CD4-positive, alpha-beta T cell (primary cell): ENCODE data around the gene PGGT1B. TPM values are rescaled to one million over a fixed set of nuclear protein-coding genes. Genes with fewer than 3 reads are reported as not detected.

Source experiments
- ATAC-seq: fragments of 200-7000 bp; cut with Tn5 transposase; one replicate; pipeline ENCODE4 v1.10.0; 2022; ENCODE audit warnings: mild to moderate bottlenecking; ENCODE audit not compliant: poor library complexity
- CTCF ChIA-PET: fragments of 350-600 bp; sonication (Branson Sonifier 250); formaldehyde crosslinking; loops from one replicate; lab custom pipeline; 2021; ENCODE audit warnings: antibody characterized with exemption, inconsistent platforms; lab: Charles Lee
- POLR2A ChIA-PET: fragments of 350-600 bp; sonication (Branson Sonifier 250); formaldehyde crosslinking; loops from one replicate; lab custom pipeline; 2021; ENCODE audit warnings: antibody characterized with exemption, inconsistent platforms; lab: Charles Lee
- DNase-seq, 14 experiments: peaks; one replicate each; pipeline ENCODE4 v3.0.0-alpha.2; 2013 to 2020; ENCODE audit warnings: mixed read lengths in 2 of 14
- H3K27ac ChIP-seq, 2 donors: one replicate each; pipeline versions ENCODE4 v1.5.1 to v1.7.0; 2013; ENCODE audit warnings: low read length in 2 of 2, low read depth in 1 of 2, mild to moderate bottlenecking in 1 of 2
- H3K27me3 ChIP-seq, 2 experiments: 1 replicate in 1 of 2; 2 replicates in 1 of 2; pipeline versions ENCODE4 v1.6.1 to v1.7.0; 2013; ENCODE audit warnings: low read length in 2 of 2, control low read depth in 1 of 2, mild to moderate bottlenecking in 1 of 2, moderate library complexity in 1 of 2; ENCODE audit not compliant: insufficient read depth in 2 of 2, control insufficient read depth in 1 of 2
- H3K36me3 ChIP-seq: one replicate; pipeline ENCODE4 v1.6.1; 2013; ENCODE audit warnings: low read length, control low read depth; ENCODE audit not compliant: insufficient read depth
- H3K4me1 ChIP-seq: one replicate; pipeline ENCODE4 v1.6.1; 2013; ENCODE audit warnings: low read length, control low read depth; ENCODE audit not compliant: insufficient read depth
- H3K4me3 ChIP-seq: one replicate; pipeline ENCODE4 v1.5.1; 2013; ENCODE audit warnings: mild to moderate bottlenecking, low read length, moderate library complexity
- H3K9me3 ChIP-seq, 2 experiments: 1 replicate in 1 of 2; 2 replicates in 1 of 2; pipeline versions ENCODE4 v1.6.1 to v1.7.0; 2013; ENCODE audit warnings: low read length in 2 of 2, mild to moderate bottlenecking in 2 of 2, control low read depth in 1 of 2, moderate library complexity in 1 of 2; ENCODE audit not compliant: control insufficient read depth in 1 of 2, insufficient read depth in 1 of 2
- H3K27ac Mint-ChIP-seq: one replicate; pipeline ENCODE4 v1.8.0; 2020; ENCODE audit warnings: mixed read lengths
- H3K27me3 Mint-ChIP-seq: one replicate; pipeline ENCODE4 v1.8.0; 2021; ENCODE audit warnings: mixed read lengths
- H3K36me3 Mint-ChIP-seq: one replicate; pipeline ENCODE4 v1.8.0; 2021; ENCODE audit warnings: low read depth, mixed read lengths
- H3K4me1 Mint-ChIP-seq: one replicate; pipeline ENCODE4 v1.8.0; 2021; ENCODE audit warnings: low read depth, mixed read lengths
- H3K4me3 Mint-ChIP-seq: one replicate; pipeline ENCODE4 v1.8.0; 2020; ENCODE audit warnings: mild to moderate bottlenecking, mixed read lengths
- H3K9me3 Mint-ChIP-seq: one replicate; pipeline ENCODE4 v1.8.0; 2020; ENCODE audit warnings: mixed read lengths
- CTCF ChIP-seq: fragments of 200-600 bp; IDR thresholded peaks from one replicate; pipeline ENCODE4 v1.8.0; 2022; ENCODE audit warnings: antibody characterized with exemption, mild to moderate bottlenecking
- intact Hi-C, 2 experiments: fragments of 100-400 bp; cut with DNase I in 1 of 2; cut with micrococcal nuclease in 1 of 2; formaldehyde crosslinking; loops; one replicate each; pipeline versions ENCODE4 v1.15.1 to v1.9.0; 2023 to 2025; cut with DNase I, micrococcal nuclease
- total RNA-seq, 174 experiments: library from RNA in 2 of 174; stranded (reverse) in 2 of 174; gene quantifications; one replicate each; pipeline ENCODE4 v1.2.3 and lab custom pipeline; 2021 to 2026

Gene PGGT1B
- total RNA-seq, 2 experiments from 2014 or later, result 37.5 to 39.3 TPM

GRCh38 chr5:115297031-115297430 lies 34.4 kb upstream of the PGGT1B start:
- H3K4me1 ChIP-seq, result peaks cover 12% of the 10 kb centered on the region
- no peaks in the 10 kb centered on the region for H3K27me3 ChIP-seq
- no peak for DNase-seq
- no peak for TF ChIP-seq CTCF
- peaks cover 0 to 1% of the 10 kb centered on the region in 2 experiments for H3K9me3 ChIP-seq
- Mint-ChIP-seq H3K4me1 (peaks cover 11% of the 10 kb centered on the region), H3K4me3 (peak overlapping the region; percentile 74), H3K27me3 (no peaks in the 10 kb centered on the region), H3K36me3 (no peaks in the 10 kb centered on the region), H3K9me3 (peaks cover under 1% of the 10 kb centered on the region), H3K27ac (no peak overlapping the region)
- H3K4me3 ChIP-seq, result peak overlapping the region; percentile 28
- ATAC-seq, result no peak
- ChIA-PET POLR2A (interaction anchor here (0.6 to 4.6 kb wide), 10 partner anchors 8 to 789 kb away, joined by 3 to 33 read pairs (median 6); partner anchors contain the start of genes AP3S1, ATG12, COMMD10 and FEM1C), CTCF (interaction anchor here (1.1 to 2.0 kb wide), 2 partner anchors 12 to 277 kb away, joined by 6 to 7 read pairs; no protein-coding TSS in a partner anchor)
- no peak overlapping the region for H3K27ac ChIP-seq
- intact Hi-C loops, result loop anchor here in 1 of 2 experiments (2.0 to 5.0 kb wide), 4 partner anchors 130 to 785 kb away; partner anchors contain the start of genes AP3S1, ATG12, FEM1C and TRIM36
- no peaks in the 10 kb centered on the region for H3K36me3 ChIP-seq

GRCh38 chr5:115296124-115297022 lies 33.7 kb upstream of the PGGT1B start, which contains the start of gene CCDC112:
TSS of gene CCDC112 (minus strand) at chr5:115296654. CDS start at chr5:115296543, 111 bp downstream.
- peak; percentile 57 to 92 (median 76) for DNase-seq
- ChIA-PET CTCF (interaction anchor here (0.9 to 2.0 kb wide), 3 partner anchors 9 to 33 kb away, joined by 3 to 7 read pairs (median 3); partner anchors contain the start of gene PGGT1B), POLR2A (interaction anchor here (0.7 to 4.6 kb wide), 13 partner anchors 9 to 789 kb away, joined by 3 to 33 read pairs (median 5); partner anchors contain the start of genes AP3S1, ATG12, COMMD10 and FEM1C)
- Mint-ChIP-seq H3K27ac (peak within 1 kb of the TSS; percentile 10), H3K9me3 (peaks cover 2% of the 10 kb centered on the region), H3K4me3 (peak within 1 kb of the TSS; percentile 87), H3K27me3 (no peaks in the 10 kb centered on the region), H3K36me3 (no peaks in the 10 kb centered on the region), H3K4me1 (peaks cover 11% of the 10 kb centered on the region)
- Histone ChIP-seq H3K4me1 (peaks cover 12% of the 10 kb centered on the region), H3K9me3 (peaks cover 0 to 4% of the 10 kb centered on the region in 2 experiments), H3K27me3 (no peaks in the 10 kb centered on the region), H3K27ac (no peak within 1 kb of the TSS), H3K36me3 (no peaks in the 10 kb centered on the region), H3K4me3 (peak within 1 kb of the TSS; percentile 55)
- TF ChIP-seq CTCF, result no peak
- intact Hi-C loops, result loop anchor here in 1 of 2 experiments (2.0 to 5.0 kb wide), 4 partner anchors 129 to 786 kb away; partner anchors contain the start of genes AP3S1, ATG12, FEM1C and TRIM36
- peak; percentile 77 for ATAC-seq

GRCh38 chr5:115295777-115296123 lies 33.1 kb upstream of the PGGT1B start:
- H3K27me3 ChIP-seq, result no peaks in the 10 kb centered on the region
- DNase-seq (no peak), ATAC-seq (no peak)
- Mint-ChIP-seq H3K9me3 (peaks cover 2% of the 10 kb centered on the region), H3K27me3 (no peaks in the 10 kb centered on the region), H3K4me3 (peak overlapping the region; percentile 87), H3K27ac (peak overlapping the region; percentile 10), H3K36me3 (no peaks in the 10 kb centered on the region), H3K4me1 (peaks cover 11% of the 10 kb centered on the region)
- no peak overlapping the region for H3K27ac ChIP-seq
- intact Hi-C loops, result loop anchor here in 1 of 2 experiments (2.0 to 5.0 kb wide), 5 partner anchors 31 to 787 kb away; partner anchors contain the start of genes AP3S1, ATG12, FEM1C and TRIM36
- CTCF ChIA-PET, result interaction anchor here (0.9 to 2.0 kb wide), 3 partner anchors 8 to 33 kb away, joined by 3 to 7 read pairs (median 3); partner anchors contain the start of gene PGGT1B
- H3K4me1 ChIP-seq, result peaks cover 12% of the 10 kb centered on the region
- H3K9me3 ChIP-seq, result peaks cover 0 to 4% of the 10 kb centered on the region in 2 experiments
- TF ChIP-seq CTCF, result no peak
- H3K4me3 ChIP-seq, result peak overlapping the region; percentile 55
- POLR2A ChIA-PET, result interaction anchor here (0.7 to 4.6 kb wide), 12 partner anchors 9 to 789 kb away, joined by 3 to 33 read pairs (median 6); partner anchors contain the start of genes AP3S1, ATG12, COMMD10 and FEM1C
- no peaks in the 10 kb centered on the region for H3K36me3 ChIP-seq
